T-helper 2 cell (primary cell): ENCODE measurements around the gene ANKFY1.

Experiments used
- DNase-seq, 5 experiments: peaks; one replicate each; pipeline versions ENCODE4 v3.0.0 to v3.0.0-alpha.2; 2012 to 2022

Gene ANKFY1

DNA sequence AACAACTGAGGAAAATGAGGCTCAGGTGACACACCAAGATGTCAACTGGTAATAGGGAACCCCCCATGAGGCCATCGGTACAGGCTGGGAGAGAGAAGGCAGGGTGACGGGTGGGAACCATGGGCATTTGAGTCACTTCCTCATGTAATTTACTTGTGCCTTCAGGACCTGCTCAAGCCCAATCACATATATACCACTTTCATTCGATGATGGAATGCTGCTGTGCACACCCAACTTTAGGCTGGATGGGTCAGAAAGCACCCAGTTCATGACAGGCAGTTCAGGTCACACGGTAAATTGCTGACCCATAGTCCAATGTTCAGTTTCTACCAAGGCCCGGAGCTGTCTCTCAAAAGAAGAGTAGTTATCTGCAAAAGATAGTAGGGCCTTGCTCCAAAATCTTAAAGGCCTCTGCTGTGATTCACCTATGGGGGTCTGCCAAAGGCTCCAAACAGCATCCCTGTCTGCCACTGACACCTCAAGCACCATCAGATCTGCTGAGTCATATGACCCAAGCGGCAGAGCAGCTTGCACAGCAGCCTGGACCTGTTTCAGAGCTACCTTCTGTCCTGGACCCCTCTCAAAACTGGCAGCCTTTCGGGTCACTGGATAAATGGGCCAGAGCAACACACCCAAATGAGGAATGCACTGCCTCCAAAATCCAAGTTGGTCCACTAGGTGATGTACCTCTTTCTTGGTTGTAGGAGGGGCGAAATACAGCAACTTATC, 145.6 kb downstream of the ANKFY1 start:
- DNase-seq: no peak

DNA sequence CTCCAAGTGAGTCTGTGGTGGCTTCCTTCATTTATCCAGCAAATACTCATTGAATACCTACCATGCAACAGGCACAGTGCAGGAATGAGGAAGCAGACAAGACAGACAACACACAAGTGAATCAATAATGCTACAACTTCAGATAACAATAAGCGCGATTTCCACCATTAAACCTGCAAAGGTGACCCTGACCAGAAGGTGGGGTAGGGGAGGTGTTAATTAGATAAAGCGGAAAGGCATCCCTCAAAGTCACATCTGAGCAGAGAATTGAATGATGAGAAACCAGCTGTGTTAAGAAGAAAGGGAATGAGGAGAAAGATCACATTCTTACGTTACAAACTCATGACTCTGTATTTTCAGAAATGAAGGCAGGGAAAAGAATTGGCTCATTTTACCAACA, 147.3 kb downstream of the ANKFY1 start:
- no peak for DNase-seq
